WI38 (cell line): ENCODE measurements around the gene NRP1.
A peak's percentile ranks its signal among the peaks of the same experiment; 100 is the strongest.

Experiments used
- H3K4me3 ChIP-seq: 2 replicates; pipeline ENCODE4 v1.5.1; 2011; ENCODE audit warnings: low read depth, mild to moderate bottlenecking, control low read depth, low read length
- CTCF ChIP-seq: IDR thresholded peaks from 2 replicates; pipeline ENCODE4 v1.5.1; 2012; ENCODE audit warnings: low read depth, mild to moderate bottlenecking, control low read depth, low read length

NRP1 gene

GRCh38 chr10:33376476-33376875, 42.0 kb upstream of the NRP1 start:
- no peak overlapping the region for H3K4me3 ChIP-seq
- no peak for TF ChIP-seq CTCF

- TF ChIP-seq CTCF = no peak
Measured at GRCh38 chr10:33373263-33373662, 38.8 kb upstream of the NRP1 start.

GRCh38 chr10:33371234-33371633, 36.8 kb upstream of the NRP1 start:
- TF ChIP-seq CTCF = no peak
- H3K4me3 ChIP-seq = no peak overlapping the region

More at GRCh38 chr10:33373263-33373662, 38.8 kb upstream of the NRP1 start:
- no peak overlapping the region for H3K4me3 ChIP-seq

- H3K4me3 ChIP-seq = no peak overlapping the region
- no peak for TF ChIP-seq CTCF
Measured at GRCh38 chr10:33370434-33370930, 36.0 kb upstream of the NRP1 start.

GRCh38 chr10:33368086-33368485, 33.6 kb upstream of the NRP1 start:
- no peak for TF ChIP-seq CTCF
- H3K4me3 ChIP-seq = no peak overlapping the region

- TF ChIP-seq CTCF = no peak
- peak overlapping the region; percentile 11; the same call in 1 of the 2 replicates for H3K4me3 ChIP-seq
Measured at GRCh38 chr10:33365871-33366411, 31.5 kb upstream of the NRP1 start.

- no peak overlapping the region; the same call in 1 of the 2 replicates for H3K4me3 ChIP-seq
- TF ChIP-seq CTCF = no peak
Measured at GRCh38 chr10:33365301-33365700, 30.8 kb upstream of the NRP1 start.
